ENCODE results near the gene HOXB5.

Gene HOXB5

DNA sequence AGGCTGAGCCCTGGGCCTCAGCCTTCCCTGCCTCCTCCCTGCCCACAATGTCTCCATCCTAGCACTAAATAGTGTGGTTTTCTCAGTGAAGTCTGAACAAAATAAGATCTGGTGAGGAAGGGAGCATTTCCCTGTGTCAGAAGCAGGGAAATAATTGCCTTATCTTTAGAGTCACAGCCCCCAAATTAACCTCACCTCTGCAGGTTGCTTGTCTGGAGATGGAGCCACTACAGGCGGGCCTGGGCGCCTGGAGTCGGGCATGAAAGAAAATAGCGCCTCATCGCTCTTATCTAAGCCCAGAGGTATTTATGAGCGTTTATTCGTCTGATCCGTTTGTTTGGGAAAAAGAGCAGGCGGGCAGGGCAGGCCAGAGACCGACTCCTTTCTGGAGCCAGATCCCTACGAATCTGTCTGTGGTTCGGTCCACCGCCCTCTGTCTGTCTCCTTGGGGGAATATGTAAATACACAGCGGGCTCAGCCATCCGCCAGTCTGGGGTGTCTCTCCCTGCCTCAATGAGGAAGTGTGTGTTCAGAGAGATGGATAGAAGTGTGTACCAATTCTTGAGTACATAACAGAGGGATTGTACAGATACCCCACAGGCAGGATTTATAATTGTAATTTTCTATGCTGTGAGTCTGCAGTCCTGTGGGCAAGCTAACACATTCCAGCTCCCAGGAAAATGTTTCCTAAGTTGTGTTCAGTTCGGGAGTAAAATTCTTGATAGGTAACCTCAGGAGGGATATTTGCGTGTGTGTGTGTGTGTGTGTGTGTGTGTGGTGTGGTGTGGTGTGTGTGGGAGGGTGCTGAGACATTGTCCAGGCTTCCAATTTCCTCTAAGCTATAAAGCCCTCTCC is 6.9 kb upstream of the HOXB5 start:
- H3K4me3 ChIP-seq (ENCODE audit: low read length in 2 of 2) = no peak overlapping the region
- no peak overlapping the region for H2AFZ ChIP-seq (ENCODE audit: low read length)
- H3K27ac ChIP-seq (replicated peaks; ENCODE audit: low read length) = no peak overlapping the region
- peaks cover 4 to 6% of the 10 kb centered on the region in 2 donors for H3K9me3 ChIP-seq (replicated peaks in 1 of 2; ENCODE audit: control insufficient read depth in 2 of 2, insufficient read depth in 1 of 2, low read depth in 1 of 2, low read length in 2 of 2)
- no peak overlapping the region for H3K4ac ChIP-seq (ENCODE audit: low read length)
- WGBS, 2 donors (ENCODE audit: extremely low coverage in 2 of 2, insufficient read length in 2 of 2, insufficient replicate concordance in 1 of 2) = no CpG with 5 or more reads among the region's 17 CpGs
- no peak overlapping the region for H2BK5ac ChIP-seq (ENCODE audit: low read length)
- no peak overlapping the region for H3K9ac ChIP-seq (ENCODE audit: low read depth, low read length, poor library complexity)
- H4K8ac ChIP-seq (ENCODE audit: low read depth, low read length) = no peak overlapping the region
- H3K36me3 ChIP-seq (replicated peaks in 1 of 2; ENCODE audit: control insufficient read depth in 2 of 2, insufficient read depth in 2 of 2, low read length in 2 of 2) = no peaks in the 10 kb centered on the region
- no peak overlapping the region for H3K14ac ChIP-seq (ENCODE audit: low read length)
- H3K23ac ChIP-seq (ENCODE audit: low read depth, low read length, poor library complexity) = no peak overlapping the region
- H2BK120ac ChIP-seq (ENCODE audit: low read depth, low read length) = no peak overlapping the region
- H2BK15ac ChIP-seq (ENCODE audit: low read length) = no peak overlapping the region
- peaks cover 74 to 100% (median 100%) of the 10 kb centered on the region in 3 experiments for H3K27me3 ChIP-seq (ENCODE audit: control insufficient read depth in 3 of 3, insufficient read depth in 3 of 3, low read depth in 1 of 3, low read length in 3 of 3)
- DNase-seq (ENCODE audit: low spot score) = no peak
- no peak overlapping the region for H2BK12ac ChIP-seq (ENCODE audit: low read length)
- H3K4me1 ChIP-seq (ENCODE audit: control insufficient read depth in 2 of 2, insufficient read depth in 1 of 2, low read depth in 1 of 2, low read length in 2 of 2) = no peaks in the 10 kb centered on the region
- H4K91ac ChIP-seq (ENCODE audit: low read depth, low read length, poor library complexity) = no peak overlapping the region
- H3K18ac ChIP-seq (ENCODE audit: low read length) = no peak overlapping the region
- no peaks in the 10 kb centered on the region for H3K79me1 ChIP-seq (ENCODE audit: low read depth, low read length)
- no peak overlapping the region for H3K4me2 ChIP-seq (ENCODE audit: insufficient read depth, low read length, poor library complexity, severe bottlenecking)
- no peak overlapping the region for H2AK5ac ChIP-seq (ENCODE audit: low read depth, low read length)

DNA sequence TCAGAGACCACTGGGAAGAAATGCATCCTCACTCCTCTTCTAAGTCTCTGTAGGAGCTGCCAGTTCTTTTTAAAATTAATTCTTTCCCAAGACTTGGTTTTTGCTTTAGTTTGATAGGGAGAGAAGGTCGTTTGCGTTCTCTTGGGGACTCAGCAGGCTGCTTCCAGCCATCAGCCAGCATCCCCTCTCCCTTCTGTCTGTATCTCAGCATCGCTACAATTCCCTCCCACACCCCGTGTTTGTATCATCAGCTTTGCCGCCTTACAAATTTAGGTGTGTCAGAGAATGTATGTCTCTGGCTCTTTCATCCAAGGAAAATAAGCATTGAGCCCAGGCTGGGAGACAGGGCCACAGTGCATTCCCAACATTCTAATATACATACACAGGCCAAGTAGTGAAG is 5.8 kb upstream of the HOXB5 start:
- Histone ChIP-seq H2BK15ac (ENCODE audit: low read length) (no peak overlapping the region), H3K14ac (ENCODE audit: low read length) (no peak overlapping the region), H2AFZ (ENCODE audit: low read length) (no peak overlapping the region), H2BK5ac (ENCODE audit: low read length) (no peak overlapping the region), H3K4me1 (ENCODE audit: control insufficient read depth in 2 of 2, insufficient read depth in 1 of 2, low read depth in 1 of 2, low read length in 2 of 2) (no peaks in the 10 kb centered on the region), H2BK12ac (ENCODE audit: low read length) (no peak overlapping the region), H3K79me1 (ENCODE audit: low read depth, low read length) (no peaks in the 10 kb centered on the region), H3K4ac (ENCODE audit: low read length) (no peak overlapping the region), H3K27ac (replicated peaks; ENCODE audit: low read length) (no peak overlapping the region), H3K4me3 (ENCODE audit: low read length in 2 of 2) (no peak overlapping the region), H3K36me3 (replicated peaks in 1 of 2; ENCODE audit: control insufficient read depth in 2 of 2, insufficient read depth in 2 of 2, low read length in 2 of 2) (no peaks in the 10 kb centered on the region), H3K23ac (ENCODE audit: low read depth, low read length, poor library complexity) (no peak overlapping the region), H4K91ac (ENCODE audit: low read depth, low read length, poor library complexity) (no peak overlapping the region), H3K4me2 (ENCODE audit: insufficient read depth, low read length, poor library complexity, severe bottlenecking) (no peak overlapping the region), H2BK120ac (ENCODE audit: low read depth, low read length) (no peak overlapping the region), H2AK5ac (ENCODE audit: low read depth, low read length) (no peak overlapping the region), H3K9me3 (replicated peaks in 1 of 2; ENCODE audit: control insufficient read depth in 2 of 2, insufficient read depth in 1 of 2, low read depth in 1 of 2, low read length in 2 of 2) (peaks cover 0 to 6% of the 10 kb centered on the region in 2 donors), H3K18ac (ENCODE audit: low read length) (no peak overlapping the region), H4K8ac (ENCODE audit: low read depth, low read length) (no peak overlapping the region), H3K9ac (ENCODE audit: low read depth, low read length, poor library complexity) (no peak overlapping the region), H3K27me3 (ENCODE audit: control insufficient read depth in 3 of 3, insufficient read depth in 3 of 3, low read depth in 1 of 3, low read length in 3 of 3) (peaks cover 78 to 100% (median 100%) of the 10 kb centered on the region in 3 experiments)
- WGBS, 2 donors (ENCODE audit: extremely low coverage in 2 of 2, insufficient read length in 2 of 2, insufficient replicate concordance in 1 of 2) = no CpG with 5 or more reads among the region's 5 CpGs
- DNase-seq (ENCODE audit: low spot score) = no peak

GRCh38 chr17:48598736-48599135 is 5.2 kb upstream of the HOXB5 start:
- Histone ChIP-seq H3K36me3 (replicated peaks in 1 of 2; ENCODE audit: control insufficient read depth in 2 of 2, insufficient read depth in 2 of 2, low read length in 2 of 2) (no peaks in the 10 kb centered on the region), H2BK12ac (ENCODE audit: low read length) (no peak overlapping the region), H4K8ac (ENCODE audit: low read depth, low read length) (no peak overlapping the region), H3K9ac (ENCODE audit: low read depth, low read length, poor library complexity) (no peak overlapping the region), H2AFZ (ENCODE audit: low read length) (no peak overlapping the region), H3K4me1 (ENCODE audit: control insufficient read depth in 2 of 2, insufficient read depth in 1 of 2, low read depth in 1 of 2, low read length in 2 of 2) (no peaks in the 10 kb centered on the region), H3K27me3 (ENCODE audit: control insufficient read depth in 3 of 3, insufficient read depth in 3 of 3, low read depth in 1 of 3, low read length in 3 of 3) (peaks cover 76 to 100% (median 100%) of the 10 kb centered on the region in 3 experiments), H3K4me2 (ENCODE audit: insufficient read depth, low read length, poor library complexity, severe bottlenecking) (no peak overlapping the region), H3K4me3 (ENCODE audit: low read length in 2 of 2) (no peak overlapping the region), H2AK5ac (ENCODE audit: low read depth, low read length) (no peak overlapping the region), H3K27ac (replicated peaks; ENCODE audit: low read length) (no peak overlapping the region), H4K91ac (ENCODE audit: low read depth, low read length, poor library complexity) (no peak overlapping the region), H3K14ac (ENCODE audit: low read length) (no peak overlapping the region), H2BK5ac (ENCODE audit: low read length) (no peak overlapping the region), H3K23ac (ENCODE audit: low read depth, low read length, poor library complexity) (no peak overlapping the region), H3K18ac (ENCODE audit: low read length) (no peak overlapping the region), H3K4ac (ENCODE audit: low read length) (no peak overlapping the region), H3K79me1 (ENCODE audit: low read depth, low read length) (no peaks in the 10 kb centered on the region), H2BK15ac (ENCODE audit: low read length) (no peak overlapping the region), H2BK120ac (ENCODE audit: low read depth, low read length) (no peak overlapping the region), H3K9me3 (replicated peaks in 1 of 2; ENCODE audit: control insufficient read depth in 2 of 2, insufficient read depth in 1 of 2, low read depth in 1 of 2, low read length in 2 of 2) (peaks cover 0 to 6% of the 10 kb centered on the region in 2 donors)
- no CpG with 5 or more reads among the region's 7 CpGs for WGBS, 2 donors (ENCODE audit: extremely low coverage in 2 of 2, insufficient read length in 2 of 2, insufficient replicate concordance in 1 of 2)
- DNase-seq (ENCODE audit: low spot score) = no peak

GRCh38 chr17:48597778-48598631 is 4.4 kb upstream of the HOXB5 start:
- no peaks in the 10 kb centered on the region for H3K79me1 ChIP-seq (ENCODE audit: low read depth, low read length)
- DNase-seq (ENCODE audit: low spot score) = no peak
- no peak overlapping the region for H4K8ac ChIP-seq (ENCODE audit: low read depth, low read length)
- peak overlapping the region; percentile 53 for H3K23ac ChIP-seq (ENCODE audit: low read depth, low read length, poor library complexity)
- H3K27me3 ChIP-seq (ENCODE audit: control insufficient read depth in 3 of 3, insufficient read depth in 3 of 3, low read depth in 1 of 3, low read length in 3 of 3) = peaks cover 76 to 100% (median 100%) of the 10 kb centered on the region in 3 experiments
- no peak overlapping the region for H2BK120ac ChIP-seq (ENCODE audit: low read depth, low read length)
- no peak overlapping the region for H2AK5ac ChIP-seq (ENCODE audit: low read depth, low read length)
- no peak overlapping the region for H2BK12ac ChIP-seq (ENCODE audit: low read length)
- H3K4ac ChIP-seq (ENCODE audit: low read length) = no peak overlapping the region
- peaks cover 0 to 4% of the 10 kb centered on the region in 2 donors for H3K9me3 ChIP-seq (replicated peaks in 1 of 2; ENCODE audit: control insufficient read depth in 2 of 2, insufficient read depth in 1 of 2, low read depth in 1 of 2, low read length in 2 of 2)
- H3K18ac ChIP-seq (ENCODE audit: low read length) = no peak overlapping the region
- H3K4me2 ChIP-seq (ENCODE audit: insufficient read depth, low read length, poor library complexity, severe bottlenecking) = no peak overlapping the region
- H3K27ac ChIP-seq (replicated peaks; ENCODE audit: low read length) = no peak overlapping the region
- H3K4me3 ChIP-seq (ENCODE audit: low read length in 2 of 2) = no peak overlapping the region
- no peaks in the 10 kb centered on the region for H3K36me3 ChIP-seq (replicated peaks in 1 of 2; ENCODE audit: control insufficient read depth in 2 of 2, insufficient read depth in 2 of 2, low read length in 2 of 2)
- peak overlapping the region; percentile 17 for H2AFZ ChIP-seq (ENCODE audit: low read length)
- H3K9ac ChIP-seq (ENCODE audit: low read depth, low read length, poor library complexity) = no peak overlapping the region
- no peak overlapping the region for H2BK5ac ChIP-seq (ENCODE audit: low read length)
- H2BK15ac ChIP-seq (ENCODE audit: low read length) = no peak overlapping the region
- no peaks in the 10 kb centered on the region for H3K4me1 ChIP-seq (ENCODE audit: control insufficient read depth in 2 of 2, insufficient read depth in 1 of 2, low read depth in 1 of 2, low read length in 2 of 2)
- H4K91ac ChIP-seq (ENCODE audit: low read depth, low read length, poor library complexity) = no peak overlapping the region
- H3K14ac ChIP-seq (ENCODE audit: low read length) = no peak overlapping the region
- no CpG with 5 or more reads among the region's 68 CpGs for WGBS, 2 donors (ENCODE audit: extremely low coverage in 2 of 2, insufficient read length in 2 of 2, insufficient replicate concordance in 1 of 2)

All from neuronal stem cell (in vitro differentiated cells).